ENCODE data around the gene CBY2.

DNA sequence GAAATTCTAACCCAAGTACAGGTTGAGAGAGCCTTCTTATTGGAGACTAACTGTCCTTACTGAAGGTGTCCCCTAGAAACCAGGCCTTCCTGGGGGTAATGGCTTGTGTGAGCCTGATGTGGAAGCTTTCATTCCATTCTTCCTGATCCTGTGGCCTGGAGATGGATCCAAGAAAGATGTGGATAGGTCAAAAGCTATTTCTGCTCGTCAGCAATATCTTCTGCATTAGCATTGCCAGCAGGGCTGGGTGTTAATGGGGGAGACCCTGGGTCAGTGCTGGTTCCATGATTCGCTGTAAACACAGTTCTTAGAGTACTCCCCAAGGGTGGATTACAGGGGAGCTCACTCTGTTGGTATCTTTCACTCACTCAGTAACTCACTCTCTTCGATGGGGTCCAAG lies 42.9 kb downstream of the CBY2 start:
- TF ChIP-seq, protein P1, sequence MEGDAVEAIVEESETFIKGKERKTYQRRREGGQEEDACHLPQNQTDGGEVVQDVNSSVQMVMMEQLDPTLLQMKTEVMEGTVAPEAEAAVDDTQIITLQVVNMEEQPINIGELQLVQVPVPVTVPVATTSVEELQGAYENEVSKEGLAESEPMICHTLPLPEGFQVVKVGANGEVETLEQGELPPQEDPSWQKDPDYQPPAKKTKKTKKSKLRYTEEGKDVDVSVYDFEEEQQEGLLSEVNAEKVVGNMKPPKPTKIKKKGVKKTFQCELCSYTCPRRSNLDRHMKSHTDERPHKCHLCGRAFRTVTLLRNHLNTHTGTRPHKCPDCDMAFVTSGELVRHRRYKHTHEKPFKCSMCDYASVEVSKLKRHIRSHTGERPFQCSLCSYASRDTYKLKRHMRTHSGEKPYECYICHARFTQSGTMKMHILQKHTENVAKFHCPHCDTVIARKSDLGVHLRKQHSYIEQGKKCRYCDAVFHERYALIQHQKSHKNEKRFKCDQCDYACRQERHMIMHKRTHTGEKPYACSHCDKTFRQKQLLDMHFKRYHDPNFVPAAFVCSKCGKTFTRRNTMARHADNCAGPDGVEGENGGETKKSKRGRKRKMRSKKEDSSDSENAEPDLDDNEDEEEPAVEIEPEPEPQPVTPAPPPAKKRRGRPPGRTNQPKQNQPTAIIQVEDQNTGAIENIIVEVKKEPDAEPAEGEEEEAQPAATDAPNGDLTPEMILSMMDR (conservative IDR thresholded peaks at IDR 0.05; ENCODE audit: low read depth, low read length) = no peak
- TF ChIP-seq EZH2phosphoT487 (IDR thresholded peaks at IDR 0.05; ENCODE audit: borderline replicate concordance, low read length) = no peak
